CD14-positive monocyte (primary cell): ENCODE measurements around the gene DNAH2. TPM values are rescaled to one million over a fixed set of nuclear protein-coding genes. Genes with fewer than 3 reads are reported as not detected.

Experiments used
- DNase-seq, 3 donors: peaks; one replicate each; pipeline ENCODE4 v3.0.0-alpha.2; 2011 to 2022
- H2AFZ ChIP-seq: 2 replicates; pipeline ENCODE4 v1.6.0; 2012; ENCODE audit warnings: mild to moderate bottlenecking, low read depth, low read length, inconsistent platforms; ENCODE audit not compliant: insufficient read depth, poor library complexity, severe bottlenecking
- H3K27ac ChIP-seq, 2 donors: 1 replicate in 1 of 2; 2 replicates in 1 of 2; pipeline ENCODE4 v1.5.1; 2012 to 2013; ENCODE audit warnings: low read length in 2 of 2, control low read depth in 1 of 2, inconsistent platforms in 1 of 2, low read depth in 1 of 2, mild to moderate bottlenecking in 1 of 2
- H3K27me3 ChIP-seq, 2 donors: one replicate each; pipeline versions ENCODE4 v1.6.0 to v1.6.1; 2011 to 2013; ENCODE audit warnings: low read length in 2 of 2; ENCODE audit not compliant: control insufficient read depth in 2 of 2, insufficient read depth in 2 of 2
- H3K36me3 ChIP-seq, 2 donors: replicated peaks in 1 of 2; 1 replicate in 1 of 2; 2 replicates in 1 of 2; pipeline versions ENCODE4 v1.5.1 to v1.6.1; 2012 to 2013; ENCODE audit warnings: low read length in 2 of 2, control low read depth in 1 of 2, inconsistent platforms in 1 of 2, mild to moderate bottlenecking in 1 of 2; ENCODE audit not compliant: insufficient read depth in 2 of 2, control insufficient read depth in 1 of 2
- H3K4me1 ChIP-seq, 2 donors: 1 replicate in 1 of 2; 2 replicates in 1 of 2; pipeline versions ENCODE4 v1.5.1 to v1.6.1; 2012 to 2013; ENCODE audit warnings: low read length in 2 of 2, control low read depth in 1 of 2, inconsistent platforms in 1 of 2, mild to moderate bottlenecking in 1 of 2, moderate library complexity in 1 of 2; ENCODE audit not compliant: insufficient read depth in 2 of 2, control insufficient read depth in 1 of 2
- H3K4me2 ChIP-seq: replicated peaks from 2 replicates; pipeline ENCODE3; 2012; ENCODE audit warnings: low read length, moderate library complexity, mild to moderate bottlenecking; ENCODE audit not compliant: poor library complexity, severe bottlenecking; ENCODE audit errors: extremely low read depth
- H3K4me3 ChIP-seq, 3 experiments: fragments of 200-600 bp in 1 of 3; sonication (generic) in 1 of 3; replicated peaks in 1 of 3; 1 replicate in 2 of 3; 2 replicates in 1 of 3; pipeline ENCODE4 v1.5.1; 2011 to 2013; ENCODE audit warnings: low read length in 3 of 3, mild to moderate bottlenecking in 3 of 3, control low read depth in 2 of 3, low read depth in 2 of 3, inconsistent platforms in 1 of 3, moderate library complexity in 1 of 3
- H3K79me2 ChIP-seq: 2 replicates; pipeline ENCODE4 v1.6.0; 2012; ENCODE audit warnings: mild to moderate bottlenecking, control low read depth, inconsistent platforms, low read length, moderate library complexity; ENCODE audit not compliant: insufficient read depth
- H3K9ac ChIP-seq: 2 replicates; pipeline ENCODE4 v1.6.0; 2017; ENCODE audit warnings: low read length, mild to moderate bottlenecking; ENCODE audit not compliant: insufficient read depth, poor library complexity, severe bottlenecking
- H3K9me3 ChIP-seq, 2 donors: replicated peaks in 1 of 2; 1 replicate in 1 of 2; 2 replicates in 1 of 2; pipeline versions ENCODE4 v1.5.1 to v1.6.1; 2012 to 2013; ENCODE audit warnings: low read length in 2 of 2, control low read depth in 1 of 2; ENCODE audit not compliant: control insufficient read depth in 1 of 2, insufficient read depth in 1 of 2
- H4K20me1 ChIP-seq: 2 replicates; pipeline ENCODE4 v1.6.0; 2012; ENCODE audit warnings: mild to moderate bottlenecking, low read length, control low read depth, moderate library complexity; ENCODE audit not compliant: insufficient read depth
- H3K27ac Mint-ChIP-seq, 7 donors: one replicate each; pipeline ENCODE4 v1.8.0; 2020; ENCODE audit warnings: mild to moderate bottlenecking in 7 of 7, mixed read lengths in 7 of 7, moderate library complexity in 6 of 7, inconsistent platforms in 2 of 7
- H3K27me3 Mint-ChIP-seq, 3 donors: one replicate each; pipeline ENCODE4 v1.8.0; 2021 to 2022; ENCODE audit warnings: low read depth in 3 of 3, mild to moderate bottlenecking in 3 of 3, mixed read lengths in 3 of 3, moderate library complexity in 3 of 3, inconsistent platforms in 1 of 3
- H3K36me3 Mint-ChIP-seq, 2 donors: one replicate each; pipeline ENCODE4 v1.8.0; 2020; ENCODE audit warnings: mixed read lengths in 2 of 2, inconsistent platforms in 1 of 2, mild to moderate bottlenecking in 1 of 2
- H3K4me1 Mint-ChIP-seq: one replicate; pipeline ENCODE4 v1.8.0; 2020; ENCODE audit warnings: mild to moderate bottlenecking, mixed read lengths
- H3K4me3 Mint-ChIP-seq, 2 donors: one replicate each; pipeline ENCODE4 v1.8.0; 2020; ENCODE audit warnings: mild to moderate bottlenecking in 2 of 2, mixed read lengths in 2 of 2, moderate library complexity in 1 of 2
- H3K9me3 Mint-ChIP-seq, 7 donors: one replicate each; pipeline ENCODE4 v1.8.0; 2020 to 2022; ENCODE audit warnings: mixed read lengths in 7 of 7, mild to moderate bottlenecking in 6 of 7, moderate library complexity in 6 of 7, inconsistent platforms in 2 of 7
- WGBS: methylation state at CpG from one replicate; pipeline ENCODE4 v1.1.5; 2013; ENCODE audit warnings: missing lambda C conversion rate; ENCODE audit not compliant: insufficient coverage; 5-methylcytosine and 5-hydroxymethylcytosine counted together
- intact Hi-C, 2 donors: fragments of 100-400 bp; cut with micrococcal nuclease; formaldehyde crosslinking; loops; one replicate each; pipeline versions ENCODE4 v1.15.0 to v1.15.1; 2023
- polyA plus RNA-seq, 3 donors: library from polyadenylated mRNA; depleted of rRNA in 1 of 3; unstranded in 2 of 3; stranded (reverse) in 1 of 3; fragments of 300-500 nt in 2 of 3; fragments of >200 nt in 1 of 3; fragmentation: Illumina TruSeq in 2 of 3; gene quantifications; 1 replicate in 2 of 3; 2 replicates in 1 of 3; pipeline ENCODE4 v1.2.3, GENCODE V29; 2012 to 2021
- TF ChIP-seq, protein P1 (sequence below): fragments of 200-600 bp; IDR thresholded peaks from one replicate; pipeline ENCODE4 v1.8.0; 2022; ENCODE audit warnings: antibody characterized with exemption, mild to moderate bottlenecking

DNAH2 gene
- polyA plus RNA-seq, 3 donors: 0.03 to 0.15 TPM; not detected in 1

DNA sequence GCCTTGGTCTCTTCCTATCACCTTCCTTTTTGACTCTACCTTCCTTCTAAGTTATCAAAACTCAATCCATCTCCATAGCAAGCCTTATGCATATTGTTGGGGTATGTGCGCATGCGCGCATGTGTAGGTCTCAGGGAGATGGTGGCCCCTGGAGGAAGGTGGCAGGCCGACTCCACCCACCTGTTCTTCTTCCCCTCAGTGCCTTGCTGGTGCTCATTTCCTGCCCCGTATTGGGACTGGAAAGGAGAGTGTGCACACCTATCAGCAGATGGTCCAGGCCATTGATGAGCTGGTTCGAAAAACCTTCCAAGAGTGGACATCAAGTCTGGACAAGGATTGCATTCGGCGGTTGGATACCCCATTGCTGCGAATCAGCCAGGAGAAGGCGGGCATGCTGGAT lies 25.2 kb downstream of the DNAH2 start:
- Mint-ChIP-seq H3K27ac (no peak overlapping the region), H3K4me3 (no peak overlapping the region), H3K9me3 (peaks cover 0 to 5% (median 0%) of the 10 kb centered on the region in 7 donors), H3K4me1 (peaks cover 11% of the 10 kb centered on the region), H3K36me3 (no peaks in the 10 kb centered on the region), H3K27me3 (peaks cover 6 to 10% (median 8%) of the 10 kb centered on the region in 3 donors)
- TF ChIP-seq, protein P1, sequence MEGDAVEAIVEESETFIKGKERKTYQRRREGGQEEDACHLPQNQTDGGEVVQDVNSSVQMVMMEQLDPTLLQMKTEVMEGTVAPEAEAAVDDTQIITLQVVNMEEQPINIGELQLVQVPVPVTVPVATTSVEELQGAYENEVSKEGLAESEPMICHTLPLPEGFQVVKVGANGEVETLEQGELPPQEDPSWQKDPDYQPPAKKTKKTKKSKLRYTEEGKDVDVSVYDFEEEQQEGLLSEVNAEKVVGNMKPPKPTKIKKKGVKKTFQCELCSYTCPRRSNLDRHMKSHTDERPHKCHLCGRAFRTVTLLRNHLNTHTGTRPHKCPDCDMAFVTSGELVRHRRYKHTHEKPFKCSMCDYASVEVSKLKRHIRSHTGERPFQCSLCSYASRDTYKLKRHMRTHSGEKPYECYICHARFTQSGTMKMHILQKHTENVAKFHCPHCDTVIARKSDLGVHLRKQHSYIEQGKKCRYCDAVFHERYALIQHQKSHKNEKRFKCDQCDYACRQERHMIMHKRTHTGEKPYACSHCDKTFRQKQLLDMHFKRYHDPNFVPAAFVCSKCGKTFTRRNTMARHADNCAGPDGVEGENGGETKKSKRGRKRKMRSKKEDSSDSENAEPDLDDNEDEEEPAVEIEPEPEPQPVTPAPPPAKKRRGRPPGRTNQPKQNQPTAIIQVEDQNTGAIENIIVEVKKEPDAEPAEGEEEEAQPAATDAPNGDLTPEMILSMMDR: no peak
- H2AFZ ChIP-seq: no peak overlapping the region
- no peaks in the 10 kb centered on the region for H3K27me3 ChIP-seq
- no peaks in the 10 kb centered on the region for H3K36me3 ChIP-seq
- H3K4me2 ChIP-seq: no peak overlapping the region
- no peak overlapping the region for H3K27ac ChIP-seq
- no peaks in the 10 kb centered on the region for H4K20me1 ChIP-seq
- peaks cover 0 to 8% of the 10 kb centered on the region in 2 donors for H3K4me1 ChIP-seq
- no peaks in the 10 kb centered on the region for H3K79me2 ChIP-seq
- intact Hi-C loops: loop anchor here (5.0 to 10.0 kb wide), 4 partner anchors 80 to 312 kb away; no protein-coding TSS in a partner anchor
- no peak overlapping the region for H3K9ac ChIP-seq
- DNase-seq: no peak
- no peaks in the 10 kb centered on the region for H3K9me3 ChIP-seq
- H3K4me3 ChIP-seq: no peak overlapping the region
- 93% methylated on average over 5 of the region's 10 CpGs for WGBS

DNA sequence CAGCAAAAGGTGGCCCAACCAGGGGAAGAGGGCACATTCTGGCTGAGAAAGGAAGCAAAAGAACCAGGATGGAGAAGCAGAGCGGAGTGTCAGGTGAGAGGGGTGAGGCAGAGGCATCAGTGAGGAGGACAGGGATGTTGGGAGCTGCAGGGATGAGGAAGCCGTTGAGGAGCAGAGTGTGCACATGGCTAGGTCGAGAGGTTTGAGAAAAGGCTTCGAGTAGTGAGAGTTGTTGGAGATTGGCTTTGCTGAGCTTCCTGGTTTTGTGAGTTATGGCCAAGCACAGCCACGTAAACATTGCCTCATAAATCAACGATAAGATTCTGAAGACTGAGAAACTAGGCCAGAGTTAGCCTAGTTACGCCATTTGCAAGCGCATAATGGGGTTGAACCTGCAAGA lies 26.9 kb downstream of the DNAH2 start:
- H4K20me1 ChIP-seq: no peaks in the 10 kb centered on the region
- TF ChIP-seq, protein P1: no peak
- H3K9me3 Mint-ChIP-seq: peaks cover 0 to 5% (median 0%) of the 10 kb centered on the region in 7 donors
- no peak overlapping the region for H3K4me3 Mint-ChIP-seq
- H3K9ac ChIP-seq: no peak overlapping the region
- no peak overlapping the region for H3K27ac Mint-ChIP-seq
- H3K4me1 Mint-ChIP-seq: peaks cover 11% of the 10 kb centered on the region
- H3K79me2 ChIP-seq: no peaks in the 10 kb centered on the region
- H3K4me1 ChIP-seq: peaks cover 0 to 8% of the 10 kb centered on the region in 2 donors
- H3K36me3 ChIP-seq: no peaks in the 10 kb centered on the region
- no peak for DNase-seq
- H3K27me3 Mint-ChIP-seq: peaks cover 2 to 10% (median 7%) of the 10 kb centered on the region in 3 donors
- 49% methylated on average over 8 of the region's 8 CpGs for WGBS
- H3K36me3 Mint-ChIP-seq: no peaks in the 10 kb centered on the region
- intact Hi-C loops: loop anchor here (5.0 to 10.0 kb wide), 4 partner anchors 78 to 310 kb away; no protein-coding TSS in a partner anchor
- H3K27ac ChIP-seq: no peak overlapping the region
- no peaks in the 10 kb centered on the region for H3K9me3 ChIP-seq
- no peaks in the 10 kb centered on the region for H3K27me3 ChIP-seq
- H2AFZ ChIP-seq: peak overlapping the region; percentile 31
- no peak overlapping the region for H3K4me2 ChIP-seq
- H3K4me3 ChIP-seq: no peak overlapping the region
